8988T (cell line): Measurements from ENCODE around the gene NFIC.

Experiments
- DNase-seq: peaks from one replicate; pipeline ENCODE4 v3.0.0; 2011

The NFIC gene

DNA sequence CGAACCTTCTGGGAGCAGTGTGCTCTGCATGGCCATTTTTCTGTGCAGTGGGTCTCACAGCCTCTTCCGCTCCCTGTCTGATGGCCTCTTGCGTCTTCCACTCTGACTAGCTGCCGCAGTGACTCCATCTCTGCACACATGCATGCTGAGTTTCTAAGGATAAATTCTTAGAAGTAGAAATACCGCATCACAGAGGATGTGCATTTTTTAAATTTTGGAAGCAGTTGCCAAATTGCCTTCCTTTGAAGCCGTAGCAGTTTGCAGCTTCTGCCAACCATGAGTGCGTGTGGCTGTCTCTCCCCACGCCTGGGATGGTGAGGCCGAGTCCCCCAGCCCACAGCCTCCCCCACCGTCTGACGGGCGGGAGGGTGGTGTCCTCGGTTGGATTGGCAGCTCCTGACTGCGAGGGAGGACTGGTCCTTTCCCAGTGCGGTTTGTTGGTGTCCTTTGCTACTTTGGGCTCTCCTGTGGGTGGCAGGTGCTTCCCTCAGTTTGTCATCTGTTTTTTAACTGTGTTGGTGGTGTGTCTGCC lies 149.6 kb downstream of the NFIC start:
- DNase-seq, result no peak

DNA sequence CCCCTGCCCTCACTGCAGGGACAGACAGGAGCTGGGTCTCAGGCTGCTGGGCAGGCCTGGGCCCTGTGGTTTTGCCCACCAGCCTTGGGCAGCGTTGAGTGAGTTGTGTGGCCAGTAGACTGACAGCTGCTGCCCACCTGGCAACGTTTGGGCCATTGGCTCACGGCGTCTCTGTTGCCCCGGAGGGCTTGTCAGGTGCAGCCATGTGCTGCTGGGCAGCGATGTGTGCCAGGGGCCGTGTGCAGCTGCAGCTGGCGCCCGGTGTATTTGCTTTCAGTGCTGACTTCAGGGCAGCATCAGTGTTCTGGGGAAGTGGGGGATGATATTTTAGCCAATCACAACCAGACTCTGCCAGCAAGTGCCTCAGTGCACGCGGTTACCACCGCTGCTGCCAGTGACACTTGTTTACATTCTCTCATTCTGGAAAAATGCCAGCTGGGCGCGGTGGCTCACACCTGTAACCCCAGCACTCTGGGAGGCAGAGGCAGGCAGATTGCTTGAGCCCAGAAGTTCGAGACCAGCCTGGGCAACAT lies 150.4 kb downstream of the NFIC start:
- no peak for DNase-seq

DNA sequence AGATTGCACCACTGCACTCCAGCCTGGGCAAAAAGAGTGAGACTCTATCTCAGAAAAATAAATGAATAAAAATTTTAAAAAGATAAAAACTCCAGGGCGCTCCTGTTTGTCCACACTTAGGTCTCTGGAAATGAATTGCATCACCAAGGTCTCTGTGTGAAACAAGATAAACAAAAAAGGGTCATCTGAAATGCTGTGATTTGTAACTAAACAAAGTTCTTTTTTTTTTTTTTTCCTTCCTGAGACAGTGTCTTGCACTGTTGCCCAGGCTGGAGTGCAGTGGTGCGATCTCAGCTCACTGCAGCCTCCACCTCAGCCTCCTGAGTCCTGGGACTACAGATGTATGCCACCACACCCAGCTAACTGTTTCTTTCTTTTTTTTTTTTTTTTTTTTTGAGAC lies 151.3 kb downstream of the NFIC start:
- DNase-seq, result no peak

DNA sequence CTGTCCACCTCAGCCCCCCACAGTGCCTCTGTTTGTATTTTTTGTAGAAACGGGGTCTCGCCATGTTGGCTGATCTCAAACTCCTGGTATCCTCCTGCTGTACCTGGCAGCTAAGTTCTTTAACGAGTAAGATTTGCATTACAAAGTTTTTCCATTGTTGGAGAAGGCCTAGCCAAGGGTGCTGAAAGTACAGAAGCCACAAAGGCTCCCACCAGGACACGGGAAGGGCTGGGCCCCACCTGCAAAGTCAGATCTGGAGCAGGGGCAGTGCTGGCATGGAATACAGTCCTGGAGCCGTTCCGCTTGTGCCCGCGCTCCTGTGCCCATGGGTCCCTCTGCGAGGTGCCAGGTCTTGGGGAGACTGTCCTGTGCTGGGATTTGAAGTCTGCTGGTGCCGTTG lies 151.9 kb downstream of the NFIC start:
- no peak for DNase-seq

DNA sequence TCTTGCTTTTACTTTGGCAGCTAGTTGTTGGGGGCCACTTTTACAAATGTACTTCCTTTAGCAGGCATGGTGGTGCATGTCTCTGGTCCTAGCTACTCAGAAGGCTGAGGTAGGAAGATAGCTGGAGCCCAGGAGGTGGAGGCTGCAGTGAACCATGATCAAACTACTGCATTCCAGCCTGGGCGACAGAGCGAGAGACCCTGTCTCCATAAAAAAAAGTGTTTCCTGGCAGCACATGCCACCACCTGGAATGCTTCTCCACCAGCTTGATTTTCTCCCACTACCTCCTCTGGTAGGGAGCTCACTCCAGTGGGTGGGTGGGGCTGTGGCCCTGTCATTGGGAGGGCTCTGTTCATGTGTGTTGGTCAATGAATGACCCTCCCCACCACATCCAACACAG lies 152.3 kb downstream of the NFIC start:
- no peak for DNase-seq
